ENCODE measurements around the gene MRFAP1L1.
"Not testable (repeated sequence)": the region's sequence is repeated elsewhere in the genome, so short reads cannot be mapped to it uniquely, and the experiment has no call there.

MRFAP1L1 gene

DNA sequence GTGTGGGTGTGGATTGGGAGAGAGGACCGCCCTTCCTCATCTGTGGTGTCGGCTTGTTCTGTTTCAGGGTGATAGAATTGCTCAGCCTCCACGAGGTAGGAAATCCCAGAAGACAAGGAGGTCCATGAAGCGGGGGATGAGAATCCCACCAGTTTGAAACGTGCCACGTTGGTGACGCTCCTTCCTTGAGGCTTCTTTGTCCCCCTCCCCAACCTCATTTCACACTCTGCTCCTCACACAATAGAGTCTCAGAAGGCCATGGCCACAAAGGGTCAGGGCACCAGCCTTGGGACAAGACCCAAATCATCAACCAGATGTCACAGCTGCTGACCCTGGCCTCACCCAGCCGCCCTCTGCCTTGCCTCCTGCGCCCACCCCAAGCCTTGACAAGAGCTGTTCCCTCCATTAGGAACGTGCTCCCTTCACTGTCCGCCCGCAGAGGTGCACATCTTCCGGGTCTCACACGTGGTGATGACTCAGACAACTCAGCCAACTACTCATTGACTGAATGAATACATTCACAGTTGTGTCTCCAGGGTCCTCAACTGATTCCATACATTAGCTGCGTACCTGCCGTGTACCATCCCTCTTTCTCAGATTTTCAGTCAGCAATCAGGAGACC is 24.6 kb upstream of the MRFAP1L1 start:
- no peak for DNase-seq (ENCODE audit: low read depth)

- no peak for DNase-seq (ENCODE audit: low read depth)
Observed at GRCh38 chr4:6733358-6734164, 23.9 kb upstream of the MRFAP1L1 start.

GRCh38 chr4:6732441-6733357 is 23.0 kb upstream of the MRFAP1L1 start:
- peak; percentile 87 for DNase-seq (ENCODE audit: low read depth)

DNA sequence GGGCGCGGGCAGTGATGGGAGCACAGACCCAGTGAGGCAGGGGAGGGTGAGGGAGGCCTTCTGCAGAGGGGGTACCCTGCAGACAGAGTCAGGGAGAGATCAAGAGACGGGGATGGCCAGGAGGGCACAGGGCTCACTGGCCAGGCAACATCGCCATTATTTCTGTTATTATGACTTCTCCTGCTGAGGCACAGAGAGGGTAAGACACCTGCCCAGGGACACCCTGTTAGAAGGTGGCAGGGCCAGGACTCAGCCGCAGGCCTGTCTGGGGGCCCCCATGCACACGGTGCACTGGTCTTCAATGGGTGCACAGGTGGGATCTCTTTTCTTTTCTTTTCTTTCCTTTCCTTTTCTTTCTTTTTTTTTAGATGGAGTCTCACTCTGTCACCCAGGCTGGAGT is 22.1 kb upstream of the MRFAP1L1 start:
- no peak for DNase-seq (ENCODE audit: low read depth)

- no peak for DNase-seq (ENCODE audit: low read depth)
Observed at GRCh38 chr4:6731318-6731675, 21.6 kb upstream of the MRFAP1L1 start.

GRCh38 chr4:6730603-6731317 is 21.1 kb upstream of the MRFAP1L1 start:
- DNase-seq (ENCODE audit: low read depth), result no peak

DNA sequence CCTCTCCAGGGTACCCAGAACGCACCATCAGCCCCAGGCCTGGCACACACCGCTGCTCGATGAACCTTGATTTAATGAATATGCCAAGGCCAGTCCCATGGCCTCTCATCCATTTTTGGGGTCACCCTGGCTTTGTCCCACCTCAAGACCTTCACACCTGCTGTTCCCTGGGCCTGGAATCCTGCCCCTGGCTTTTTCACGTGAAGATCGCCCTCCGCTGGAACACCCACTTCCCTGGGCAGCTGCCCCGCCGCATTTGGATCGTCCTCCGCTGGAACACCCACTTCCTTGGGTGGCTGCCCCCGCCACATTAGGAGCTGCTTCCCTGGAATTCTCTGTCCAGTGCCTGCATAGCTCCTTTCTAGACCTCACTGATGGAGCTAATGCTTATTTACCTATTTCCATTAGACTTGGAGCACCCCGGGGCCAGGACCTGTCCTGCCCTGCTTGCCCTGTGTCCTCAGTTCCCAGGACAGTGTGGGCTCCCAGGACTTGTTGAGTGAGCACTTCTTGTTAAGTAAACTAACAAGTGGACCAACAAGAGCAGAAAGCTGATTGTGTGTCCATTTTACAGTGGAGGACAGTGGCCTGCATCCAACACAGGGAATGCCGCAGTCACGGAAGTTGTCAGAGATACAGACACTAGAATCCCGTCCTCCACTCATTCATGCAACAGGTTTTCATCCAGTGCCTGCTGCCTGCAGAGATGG is 18.8 kb upstream of the MRFAP1L1 start:
- DNase-seq (ENCODE audit: low read depth), result no peak

GRCh38 chr4:6727943-6728250 is 18.2 kb upstream of the MRFAP1L1 start:
- no peak for DNase-seq (ENCODE audit: low read depth)

- DNase-seq (ENCODE audit: low read depth), result no peak
Observed at GRCh38 chr4:6727081-6727942, 17.6 kb upstream of the MRFAP1L1 start.

GRCh38 chr4:6725427-6725961 is 15.8 kb upstream of the MRFAP1L1 start:
- not testable (repeated sequence) for DNase-seq (ENCODE audit: low read depth)

- DNase-seq (ENCODE audit: low read depth), result no peak
Observed at GRCh38 chr4:6724421-6725111, 14.9 kb upstream of the MRFAP1L1 start.

GRCh38 chr4:6723851-6724250 is 14.2 kb upstream of the MRFAP1L1 start:
- no peak for DNase-seq (ENCODE audit: low read depth)

DNA sequence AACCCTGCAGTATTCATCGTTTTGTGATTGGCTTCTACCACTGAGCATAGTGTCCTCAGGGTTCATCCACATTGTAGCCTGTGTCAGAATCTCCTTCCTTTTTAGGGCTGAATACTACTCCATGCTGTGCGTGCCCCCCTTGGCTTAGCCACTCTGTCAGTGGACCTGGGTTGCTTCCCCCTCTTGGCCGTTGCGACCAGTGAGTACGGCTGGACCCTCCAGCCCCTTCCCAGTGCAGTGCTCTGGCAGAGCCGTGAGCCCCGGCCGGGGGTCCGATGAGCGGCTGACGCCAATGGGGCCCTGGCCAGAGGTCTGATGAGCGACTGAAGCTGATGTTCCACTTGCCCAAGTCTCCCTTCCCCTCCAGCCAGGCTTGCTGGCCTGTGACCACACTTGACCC is 13.2 kb upstream of the MRFAP1L1 start:
- no peak for DNase-seq (ENCODE audit: low read depth)

DNA sequence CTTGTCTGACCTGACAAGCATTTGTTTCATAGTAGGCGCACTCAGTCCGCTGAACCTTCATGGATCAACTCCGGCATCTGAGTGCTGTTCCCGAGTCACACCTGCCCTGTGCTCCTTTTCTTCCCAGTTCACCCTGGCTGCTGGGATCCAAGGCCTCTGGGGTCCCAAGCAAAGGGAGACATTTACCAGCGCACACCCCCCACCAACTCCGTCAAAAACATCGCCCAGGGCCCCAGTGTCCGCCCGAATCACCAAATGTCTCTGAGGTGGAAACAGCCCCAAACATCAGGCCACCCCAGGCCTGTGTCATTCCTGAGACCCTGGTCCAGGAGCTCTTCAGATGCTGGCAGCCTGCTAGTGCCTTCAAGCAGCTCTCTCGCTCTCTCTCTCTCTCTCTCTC is 11.5 kb upstream of the MRFAP1L1 start:
- DNase-seq (ENCODE audit: low read depth), result no peak

GRCh38 chr4:6720202-6720699 is 10.6 kb upstream of the MRFAP1L1 start:
- peak; percentile 80 for DNase-seq (ENCODE audit: low read depth)

GRCh38 chr4:6719611-6720179 is 10.0 kb upstream of the MRFAP1L1 start:
- DNase-seq (ENCODE audit: low read depth), result no peak

DNA sequence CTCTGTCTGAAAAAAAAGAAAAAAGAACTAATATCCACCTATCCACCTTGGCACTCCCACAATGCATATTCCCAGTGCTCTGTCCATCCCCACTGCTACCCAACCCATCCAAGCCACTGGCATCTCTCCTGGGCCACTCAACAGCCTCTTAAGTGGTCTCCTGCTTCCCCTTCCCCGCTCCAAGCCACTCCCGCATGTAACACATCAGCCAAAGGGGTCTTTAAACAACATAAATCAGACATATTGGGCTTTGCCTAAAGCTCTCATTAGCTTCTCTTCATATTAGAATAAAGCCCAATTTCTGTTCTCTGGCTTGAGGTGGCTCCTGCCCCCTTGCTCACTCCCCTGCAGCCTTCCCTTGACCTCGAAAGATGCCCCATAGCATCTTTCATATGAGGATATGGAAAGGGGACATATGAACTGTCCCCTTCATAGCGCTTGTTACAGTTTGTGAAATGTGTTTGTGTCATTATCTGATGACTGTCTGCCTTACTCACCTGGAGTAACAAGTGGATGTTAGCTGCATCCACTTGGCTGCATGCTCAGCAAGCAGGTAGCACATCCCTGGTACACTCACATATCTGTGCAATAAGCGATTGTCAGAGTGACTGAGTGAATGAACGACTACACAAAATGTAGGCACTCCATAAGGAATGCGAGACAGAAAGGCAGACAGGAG is 9.4 kb upstream of the MRFAP1L1 start:
- DNase-seq (ENCODE audit: low read depth), result no peak

- DNase-seq (ENCODE audit: low read depth), result peak; percentile 26
Observed at GRCh38 chr4:6716958-6717655, 7.4 kb upstream of the MRFAP1L1 start.

All from ELR (cell line).